ENCODE measurements around the gene UNC5A. TPM values are rescaled to one million over a fixed set of nuclear protein-coding genes. Genes with fewer than 3 reads are reported as not detected.

The UNC5A gene
- total RNA-seq, 1 donor from 2014 or later, result 0.30 TPM

Other genes starting within 250 kb of the UNC5A start
- gene GPRIN1, start 200.4 kb upstream of the UNC5A start, total RNA-seq, result 4.8 TPM
- 0.39 TPM for gene SNCB, start 180.0 kb upstream of the UNC5A start, total RNA-seq
- not detected for gene EIF4E1B, start 179.9 kb upstream of the UNC5A start, total RNA-seq
- gene TSPAN17, start 163.1 kb upstream of the UNC5A start, total RNA-seq, result 16.6 TPM
- gene HK3, start 88.8 kb downstream of the UNC5A start, total RNA-seq, result 7.1 TPM
- 36.5 TPM for gene UIMC1, start 196.2 kb downstream of the UNC5A start, total RNA-seq
- 16.8 TPM for gene ZNF346, start 212.1 kb downstream of the UNC5A start, total RNA-seq

All from skin of body (tissue), 1 donor.